ENCODE data around the gene CRYBG1. TPM values are rescaled to one million over a fixed set of nuclear protein-coding genes. Genes with fewer than 3 reads are reported as not detected.

CRYBG1 gene
- total and polyA plus RNA-seq, 2 donors (not counting 1 experiment from before 2014, with no cell fraction given): 9.6 to 47.0 TPM

GRCh38 chr6:106422534-106422933 is 62.0 kb downstream of the CRYBG1 start:
- Mint-ChIP-seq H3K4me3 (no peak overlapping the region), H3K27ac (no peak overlapping the region), H3K4me1 (no peaks in the 10 kb centered on the region), H3K27me3 (peaks cover 24% of the 10 kb centered on the region), H3K9me3 (ENCODE audit: insufficient read depth) (no peaks in the 10 kb centered on the region)
- Histone ChIP-seq H3K4me3 (ENCODE audit: control extremely low read depth in 1 of 5, extremely low read depth in 1 of 5, insufficient read depth in 1 of 5, low read depth in 2 of 5, low read length in 4 of 5) (no peak overlapping the region), H2AFZ (ENCODE audit: insufficient read depth, low read depth, low read length, poor library complexity, severe bottlenecking) (no peak overlapping the region), H3K27ac (ENCODE audit: low read length in 2 of 2) (no peak overlapping the region), H3K36me3 (replicated peaks in 1 of 2; ENCODE audit: control extremely low read depth in 1 of 2, control insufficient read depth in 1 of 2, extremely low read depth in 1 of 2, insufficient read depth in 2 of 2, low read length in 1 of 2) (no peaks in the 10 kb centered on the region), H3K9me3 (ENCODE audit: control extremely low read depth in 1 of 3, control insufficient read depth in 2 of 3, insufficient read depth in 1 of 3, low read length in 2 of 3) (peaks cover 0 to 4% (median 0%) of the 10 kb centered on the region in 3 donors), H3K79me2 (ENCODE audit: control insufficient read depth, insufficient read depth, low read length) (no peaks in the 10 kb centered on the region), H3K4me2 (replicated peaks; ENCODE audit: low read depth, low read length, poor library complexity, severe bottlenecking) (no peak overlapping the region), H3K27me3 (replicated peaks in 1 of 4; ENCODE audit: control extremely low read depth in 1 of 4, control insufficient read depth in 3 of 4, insufficient read depth in 4 of 4, low read length in 3 of 4) (peaks cover 0 to 7% (median 2%) of the 10 kb centered on the region in 4 experiments), H4K20me1 (ENCODE audit: control insufficient read depth, insufficient read depth, low read length, poor library complexity, severe bottlenecking) (no peaks in the 10 kb centered on the region), H3K4me1 (ENCODE audit: control insufficient read depth in 2 of 2, insufficient read depth in 2 of 2, low read length in 2 of 2) (no peaks in the 10 kb centered on the region), H3K9ac (ENCODE audit: low read length) (no peak overlapping the region)
- intact Hi-C loops (cut with micrococcal nuclease): no loop called here
- TF ChIP-seq EZH2 (IDR thresholded peaks at IDR 0.05; ENCODE audit: borderline replicate concordance, insufficient read depth, low read depth, low read length, poor library complexity, severe bottlenecking) (no peak), CTCF (IDR thresholded peaks at IDR 0.05) (no peak)
- ChIA-PET POLR2A (no interaction called here), CTCF (interaction anchor here (1.3 kb wide), 1 partner anchor 23 kb away, joined by 3 read pairs; no protein-coding TSS in a partner anchor)
- ATAC-seq (ENCODE audit: low read depth): no peak
- no peak for DNase-seq

- H3K9ac ChIP-seq (ENCODE audit: low read length): no peak overlapping the region
- no peaks in the 10 kb centered on the region for H4K20me1 ChIP-seq (ENCODE audit: control insufficient read depth, insufficient read depth, low read length, poor library complexity, severe bottlenecking)
- peaks cover 0 to 5% (median 1%) of the 10 kb centered on the region in 4 experiments for H3K27me3 ChIP-seq (replicated peaks in 1 of 4; ENCODE audit: control extremely low read depth in 1 of 4, control insufficient read depth in 3 of 4, insufficient read depth in 4 of 4, low read length in 3 of 4)
- TF ChIP-seq CTCF (IDR thresholded peaks at IDR 0.05) (no peak), EZH2 (IDR thresholded peaks at IDR 0.05; ENCODE audit: borderline replicate concordance, insufficient read depth, low read depth, low read length, poor library complexity, severe bottlenecking) (no peak)
- H3K79me2 ChIP-seq (ENCODE audit: control insufficient read depth, insufficient read depth, low read length): no peaks in the 10 kb centered on the region
- H3K4me2 ChIP-seq (replicated peaks; ENCODE audit: low read depth, low read length, poor library complexity, severe bottlenecking): no peak overlapping the region
- no CpG with 5 or more reads among the region's 5 CpGs for WGBS (ENCODE audit: insufficient coverage)
- no peak overlapping the region for H3K4me3 Mint-ChIP-seq
- H3K4me1 ChIP-seq (ENCODE audit: control insufficient read depth in 2 of 2, insufficient read depth in 2 of 2, low read length in 2 of 2): no peaks in the 10 kb centered on the region
- no peak overlapping the region for H2AFZ ChIP-seq (ENCODE audit: insufficient read depth, low read depth, low read length, poor library complexity, severe bottlenecking)
- no peak for ATAC-seq (ENCODE audit: low read depth)
- H3K27ac ChIP-seq (ENCODE audit: low read length in 2 of 2): no peak overlapping the region
- no peaks in the 10 kb centered on the region for H3K9me3 Mint-ChIP-seq (ENCODE audit: insufficient read depth)
- no peak overlapping the region for H3K27ac Mint-ChIP-seq
- H3K36me3 ChIP-seq (replicated peaks in 1 of 2; ENCODE audit: control extremely low read depth in 1 of 2, control insufficient read depth in 1 of 2, extremely low read depth in 1 of 2, insufficient read depth in 2 of 2, low read length in 1 of 2): no peaks in the 10 kb centered on the region
- POLR2A ChIA-PET: no interaction called here
- no peaks in the 10 kb centered on the region for H3K4me1 Mint-ChIP-seq
- H3K9me3 ChIP-seq (ENCODE audit: control extremely low read depth in 1 of 3, control insufficient read depth in 2 of 3, insufficient read depth in 1 of 3, low read length in 2 of 3): no peaks in the 10 kb centered on the region
- CTCF ChIA-PET: no interaction called here
- DNase-seq: no peak
- H3K4me3 ChIP-seq (ENCODE audit: control extremely low read depth in 1 of 5, extremely low read depth in 1 of 5, insufficient read depth in 1 of 5, low read depth in 2 of 5, low read length in 4 of 5): no peak overlapping the region
- intact Hi-C loops (cut with micrococcal nuclease): no loop called here
- peaks cover 9% of the 10 kb centered on the region for H3K27me3 Mint-ChIP-seq
Measured at GRCh38 chr6:106425382-106425781, 64.9 kb downstream of the CRYBG1 start.

Measured in B cell (primary cell).